WTC11 (cell line): Measurements from ENCODE around the gene MEFV. TPM values are rescaled to one million over a fixed set of nuclear protein-coding genes. Genes with fewer than 3 reads are reported as not detected.

ENCODE experiments used
- ATAC-seq: fragments of 200-7000 bp; cut with Tn5 transposase; 2 replicates; pipeline ENCODE4 v1.10.0; 2021; ENCODE audit warnings: mild to moderate bottlenecking, moderate library complexity
- CTCF ChIA-PET: fragments of 300-600 bp; sonication (Branson Sonifier 250); formaldehyde crosslinking; loops from one replicate; lab custom pipeline; 2021; ENCODE audit warnings: antibody characterized with exemption; lab: Charles Lee
- POLR2A ChIA-PET: fragments of 350-600 bp; sonication (Branson Sonifier 250); formaldehyde crosslinking; loops from one replicate; lab custom pipeline; 2021; ENCODE audit warnings: antibody characterized with exemption; lab: Charles Lee
- DNase-seq: peaks from one replicate; pipeline ENCODE4 v3.0.0; 2021; ENCODE audit warnings: low spot score
- H3K27ac Mint-ChIP-seq: 2 replicates; pipeline ENCODE4 v1.8.0; 2021; ENCODE audit warnings: mixed read lengths
- H3K27me3 Mint-ChIP-seq: 2 replicates; pipeline ENCODE4 v1.8.0; 2021; ENCODE audit warnings: low read depth, mild to moderate bottlenecking, moderate library complexity, mixed read lengths
- H3K36me3 Mint-ChIP-seq: 2 replicates; pipeline ENCODE4 v1.8.0; 2021; ENCODE audit warnings: mixed read lengths
- H3K4me1 Mint-ChIP-seq: 2 replicates; pipeline ENCODE4 v1.8.0; 2022; ENCODE audit warnings: mixed read lengths
- H3K4me3 Mint-ChIP-seq: 2 replicates; pipeline ENCODE4 v1.8.0; 2021; ENCODE audit warnings: mild to moderate bottlenecking, moderate library complexity, mixed read lengths
- H3K9me3 Mint-ChIP-seq: 2 replicates; pipeline ENCODE4 v1.8.0; 2021; ENCODE audit warnings: mixed read lengths
- GABPB1 ChIP-seq: sonication (generic); formaldehyde crosslinking; IDR thresholded peaks from 2 replicates; pipeline ENCODE4 v1.8.1; 2023; ENCODE audit warnings: mild to moderate bottlenecking, missing genetic modification reagents
- JUN ChIP-seq: sonication (generic); formaldehyde crosslinking; IDR thresholded peaks from 2 replicates; pipeline ENCODE4 v1.8.0; 2023; ENCODE audit warnings: mild to moderate bottlenecking, missing genetic modification reagents
- RORB ChIP-seq: fragments of 250-450 bp; sonication (Bioruptor Pico); IDR thresholded peaks from 2 replicates; pipeline ENCODE4 v1.9.0; 2021; ENCODE audit warnings: mild to moderate bottlenecking
- SMAD3 ChIP-seq: sonication (generic); formaldehyde crosslinking; IDR thresholded peaks from 2 replicates; pipeline ENCODE4 v1.8.0; 2022; ENCODE audit warnings: missing genetic modification reagents, mild to moderate bottlenecking, borderline replicate concordance
- TEAD4 ChIP-seq: sonication (generic); formaldehyde crosslinking; IDR thresholded peaks from 2 replicates; pipeline ENCODE4 v1.8.0; 2022; ENCODE audit warnings: mild to moderate bottlenecking, missing genetic modification reagents
- total RNA-seq: library from RNA; stranded (reverse); gene quantifications from 3 replicates; pipeline ENCODE4 v1.2.3, GENCODE V29; 2021
- TF ChIP-seq, protein P1 (sequence below): sonication (generic); formaldehyde crosslinking; IDR thresholded peaks from 2 replicates; pipeline ENCODE4 v1.8.0; 2022; ENCODE audit warnings: missing genetic modification reagents
- TF ChIP-seq, protein P2 (sequence below): fragments of 200-600 bp; IDR thresholded peaks from 2 replicates; pipeline ENCODE4 v1.8.0; 2022; ENCODE audit warnings: antibody characterized with exemption
- TF ChIP-seq, protein P3 (sequence below): sonication (generic); formaldehyde crosslinking; IDR thresholded peaks from 2 replicates; pipeline ENCODE4 v1.8.0; 2022; ENCODE audit warnings: mild to moderate bottlenecking, missing genetic modification reagents
- TF ChIP-seq, protein P4 (sequence below): fragments of 250-450 bp; sonication (Bioruptor Pico); IDR thresholded peaks from 2 replicates; pipeline ENCODE4 v2.1.2; 2022; ENCODE audit warnings: mild to moderate bottlenecking, moderate library complexity
- TF ChIP-seq, protein P5 (sequence below): sonication (generic); formaldehyde crosslinking; IDR thresholded peaks from 2 replicates; pipeline ENCODE4 v1.8.1; 2023; ENCODE audit warnings: mild to moderate bottlenecking, missing genetic modification reagents, moderate library complexity
- TF ChIP-seq, protein P6 (sequence below): sonication (generic); formaldehyde crosslinking; IDR thresholded peaks from 2 replicates; pipeline ENCODE4 v1.8.1; 2022; ENCODE audit warnings: low read depth, mild to moderate bottlenecking, moderate library complexity, missing genetic modification reagents, borderline replicate concordance
- TF ChIP-seq, protein P7 (sequence below): fragments of 250-450 bp; sonication (Bioruptor Pico); IDR thresholded peaks from 2 replicates; pipeline ENCODE4 v1.9.0; 2021; ENCODE audit warnings: moderate library complexity, mild to moderate bottlenecking, inconsistent platforms, borderline replicate concordance

MEFV gene
- total RNA-seq, 1 experiment from 2014 or later: 0.09 TPM

DNA sequence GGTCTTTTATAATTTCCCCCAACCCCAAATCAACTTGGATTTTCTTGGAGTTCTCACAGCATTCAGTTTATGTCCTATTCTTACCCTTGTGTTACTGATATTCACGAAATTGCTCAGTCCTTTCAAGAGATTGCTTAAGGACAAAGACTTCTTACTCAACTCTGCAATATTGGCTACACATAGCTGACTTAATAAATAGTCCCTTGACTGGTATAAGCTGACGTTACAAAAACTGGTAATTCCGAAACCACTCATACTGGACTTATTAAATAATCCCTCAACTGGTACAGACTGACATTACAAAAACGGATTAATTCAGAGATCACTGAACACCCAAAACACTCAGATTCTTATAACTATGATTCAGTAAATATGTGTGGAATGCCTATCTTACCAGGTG lies 47.9 kb upstream of the MEFV start:
- ChIA-PET CTCF (interaction anchor here (1.2 to 1.4 kb wide), 3 partner anchors 8 to 133 kb away, joined by 3 to 5 read pairs (median 3); no protein-coding TSS in a partner anchor), POLR2A (interaction anchor here (1.2 to 2.2 kb wide), 3 partner anchors 10 to 97 kb away, joined by 3 to 12 read pairs (median 11); partner anchors contain the start of genes ZNF174, ZNF263 and ZSCAN32)
- ATAC-seq (no peak), DNase-seq (no peak)
- Mint-ChIP-seq H3K27ac (no peak overlapping the region; the same call in 1 of the 2 replicates), H3K4me3 (peak overlapping the region; percentile 77), H3K36me3 (peaks cover 72% of the 10 kb centered on the region), H3K27me3 (peaks cover 25% of the 10 kb centered on the region), H3K9me3 (peaks cover 45% of the 10 kb centered on the region), H3K4me1 (peaks cover 8% of the 10 kb centered on the region)
- TF ChIP-seq, protein P1, sequence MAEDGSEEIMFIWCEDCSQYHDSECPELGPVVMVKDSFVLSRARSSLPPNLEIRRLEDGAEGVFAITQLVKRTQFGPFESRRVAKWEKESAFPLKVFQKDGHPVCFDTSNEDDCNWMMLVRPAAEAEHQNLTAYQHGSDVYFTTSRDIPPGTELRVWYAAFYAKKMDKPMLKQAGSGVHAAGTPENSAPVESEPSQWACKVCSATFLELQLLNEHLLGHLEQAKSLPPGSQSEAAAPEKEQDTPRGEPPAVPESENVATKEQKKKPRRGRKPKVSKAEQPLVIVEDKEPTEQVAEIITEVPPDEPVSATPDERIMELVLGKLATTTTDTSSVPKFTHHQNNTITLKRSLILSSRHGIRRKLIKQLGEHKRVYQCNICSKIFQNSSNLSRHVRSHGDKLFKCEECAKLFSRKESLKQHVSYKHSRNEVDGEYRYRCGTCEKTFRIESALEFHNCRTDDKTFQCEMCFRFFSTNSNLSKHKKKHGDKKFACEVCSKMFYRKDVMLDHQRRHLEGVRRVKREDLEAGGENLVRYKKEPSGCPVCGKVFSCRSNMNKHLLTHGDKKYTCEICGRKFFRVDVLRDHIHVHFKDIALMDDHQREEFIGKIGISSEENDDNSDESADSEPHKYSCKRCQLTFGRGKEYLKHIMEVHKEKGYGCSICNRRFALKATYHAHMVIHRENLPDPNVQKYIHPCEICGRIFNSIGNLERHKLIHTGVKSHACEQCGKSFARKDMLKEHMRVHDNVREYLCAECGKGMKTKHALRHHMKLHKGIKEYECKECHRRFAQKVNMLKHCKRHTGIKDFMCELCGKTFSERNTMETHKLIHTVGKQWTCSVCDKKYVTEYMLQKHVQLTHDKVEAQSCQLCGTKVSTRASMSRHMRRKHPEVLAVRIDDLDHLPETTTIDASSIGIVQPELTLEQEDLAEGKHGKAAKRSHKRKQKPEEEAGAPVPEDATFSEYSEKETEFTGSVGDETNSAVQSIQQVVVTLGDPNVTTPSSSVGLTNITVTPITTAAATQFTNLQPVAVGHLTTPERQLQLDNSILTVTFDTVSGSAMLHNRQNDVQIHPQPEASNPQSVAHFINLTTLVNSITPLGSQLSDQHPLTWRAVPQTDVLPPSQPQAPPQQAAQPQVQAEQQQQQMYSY (CRISPR knock-in tag): no peak
- TF ChIP-seq, protein P2, sequence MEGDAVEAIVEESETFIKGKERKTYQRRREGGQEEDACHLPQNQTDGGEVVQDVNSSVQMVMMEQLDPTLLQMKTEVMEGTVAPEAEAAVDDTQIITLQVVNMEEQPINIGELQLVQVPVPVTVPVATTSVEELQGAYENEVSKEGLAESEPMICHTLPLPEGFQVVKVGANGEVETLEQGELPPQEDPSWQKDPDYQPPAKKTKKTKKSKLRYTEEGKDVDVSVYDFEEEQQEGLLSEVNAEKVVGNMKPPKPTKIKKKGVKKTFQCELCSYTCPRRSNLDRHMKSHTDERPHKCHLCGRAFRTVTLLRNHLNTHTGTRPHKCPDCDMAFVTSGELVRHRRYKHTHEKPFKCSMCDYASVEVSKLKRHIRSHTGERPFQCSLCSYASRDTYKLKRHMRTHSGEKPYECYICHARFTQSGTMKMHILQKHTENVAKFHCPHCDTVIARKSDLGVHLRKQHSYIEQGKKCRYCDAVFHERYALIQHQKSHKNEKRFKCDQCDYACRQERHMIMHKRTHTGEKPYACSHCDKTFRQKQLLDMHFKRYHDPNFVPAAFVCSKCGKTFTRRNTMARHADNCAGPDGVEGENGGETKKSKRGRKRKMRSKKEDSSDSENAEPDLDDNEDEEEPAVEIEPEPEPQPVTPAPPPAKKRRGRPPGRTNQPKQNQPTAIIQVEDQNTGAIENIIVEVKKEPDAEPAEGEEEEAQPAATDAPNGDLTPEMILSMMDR: no peak
- TF ChIP-seq, protein P3, sequence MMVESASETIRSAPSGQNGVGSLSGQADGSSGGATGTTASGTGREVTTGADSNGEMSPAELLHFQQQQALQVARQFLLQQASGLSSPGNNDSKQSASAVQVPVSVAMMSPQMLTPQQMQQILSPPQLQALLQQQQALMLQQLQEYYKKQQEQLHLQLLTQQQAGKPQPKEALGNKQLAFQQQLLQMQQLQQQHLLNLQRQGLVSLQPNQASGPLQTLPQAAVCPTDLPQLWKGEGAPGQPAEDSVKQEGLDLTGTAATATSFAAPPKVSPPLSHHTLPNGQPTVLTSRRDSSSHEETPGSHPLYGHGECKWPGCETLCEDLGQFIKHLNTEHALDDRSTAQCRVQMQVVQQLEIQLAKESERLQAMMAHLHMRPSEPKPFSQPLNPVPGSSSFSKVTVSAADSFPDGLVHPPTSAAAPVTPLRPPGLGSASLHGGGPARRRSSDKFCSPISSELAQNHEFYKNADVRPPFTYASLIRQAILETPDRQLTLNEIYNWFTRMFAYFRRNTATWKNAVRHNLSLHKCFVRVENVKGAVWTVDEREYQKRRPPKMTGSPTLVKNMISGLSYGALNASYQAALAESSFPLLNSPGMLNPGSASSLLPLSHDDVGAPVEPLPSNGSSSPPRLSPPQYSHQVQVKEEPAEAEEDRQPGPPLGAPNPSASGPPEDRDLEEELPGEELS (CRISPR knock-in tag): no peak
- TF ChIP-seq JUN (CRISPR knock-in tag) (no peak), SMAD3 (CRISPR knock-in tag) (no peak), GABPB1 (CRISPR knock-in tag) (no peak), RORB (no peak), TEAD4 (CRISPR knock-in tag) (no peak)
- TF ChIP-seq, protein P4, sequence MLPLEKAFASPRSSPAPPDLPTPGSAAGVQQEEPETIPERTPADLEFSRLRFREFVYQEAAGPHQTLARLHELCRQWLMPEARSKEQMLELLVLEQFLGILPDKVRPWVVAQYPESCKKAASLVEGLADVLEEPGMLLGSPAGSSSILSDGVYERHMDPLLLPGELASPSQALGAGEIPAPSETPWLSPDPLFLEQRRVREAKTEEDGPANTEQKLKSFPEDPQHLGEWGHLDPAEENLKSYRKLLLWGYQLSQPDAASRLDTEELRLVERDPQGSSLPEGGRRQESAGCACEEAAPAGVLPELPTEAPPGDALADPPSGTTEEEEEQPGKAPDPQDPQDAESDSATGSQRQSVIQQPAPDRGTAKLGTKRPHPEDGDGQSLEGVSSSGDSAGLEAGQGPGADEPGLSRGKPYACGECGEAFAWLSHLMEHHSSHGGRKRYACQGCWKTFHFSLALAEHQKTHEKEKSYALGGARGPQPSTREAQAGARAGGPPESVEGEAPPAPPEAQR (CRISPR knock-in tag): no peak
- TF ChIP-seq, protein P5, sequence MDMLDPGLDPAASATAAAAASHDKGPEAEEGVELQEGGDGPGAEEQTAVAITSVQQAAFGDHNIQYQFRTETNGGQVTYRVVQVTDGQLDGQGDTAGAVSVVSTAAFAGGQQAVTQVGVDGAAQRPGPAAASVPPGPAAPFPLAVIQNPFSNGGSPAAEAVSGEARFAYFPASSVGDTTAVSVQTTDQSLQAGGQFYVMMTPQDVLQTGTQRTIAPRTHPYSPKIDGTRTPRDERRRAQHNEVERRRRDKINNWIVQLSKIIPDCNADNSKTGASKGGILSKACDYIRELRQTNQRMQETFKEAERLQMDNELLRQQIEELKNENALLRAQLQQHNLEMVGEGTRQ: no peak
- TF ChIP-seq, protein P6, sequence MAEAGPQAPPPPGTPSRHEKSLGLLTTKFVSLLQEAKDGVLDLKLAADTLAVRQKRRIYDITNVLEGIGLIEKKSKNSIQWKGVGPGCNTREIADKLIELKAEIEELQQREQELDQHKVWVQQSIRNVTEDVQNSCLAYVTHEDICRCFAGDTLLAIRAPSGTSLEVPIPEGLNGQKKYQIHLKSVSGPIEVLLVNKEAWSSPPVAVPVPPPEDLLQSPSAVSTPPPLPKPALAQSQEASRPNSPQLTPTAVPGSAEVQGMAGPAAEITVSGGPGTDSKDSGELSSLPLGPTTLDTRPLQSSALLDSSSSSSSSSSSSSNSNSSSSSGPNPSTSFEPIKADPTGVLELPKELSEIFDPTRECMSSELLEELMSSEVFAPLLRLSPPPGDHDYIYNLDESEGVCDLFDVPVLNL (CRISPR knock-in tag): no peak
- TF ChIP-seq, protein P7, sequence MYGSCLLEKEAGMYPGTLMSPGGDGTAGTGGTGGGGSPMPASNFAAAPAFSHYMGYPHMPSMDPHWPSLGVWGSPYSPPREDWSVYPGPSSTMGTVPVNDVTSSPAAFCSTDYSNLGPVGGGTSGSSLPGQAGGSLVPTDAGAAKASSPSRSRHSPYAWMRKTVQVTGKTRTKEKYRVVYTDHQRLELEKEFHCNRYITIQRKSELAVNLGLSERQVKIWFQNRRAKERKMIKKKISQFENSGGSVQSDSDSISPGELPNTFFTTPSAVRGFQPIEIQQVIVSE (CRISPR knock-in tag): no peak
